CD4-positive, alpha-beta T cell treated with Interleukin-6 at 100 ng/mL for 8 hours (primary cell): ENCODE data around the gene DMKN.

Experiments used
- DNase-seq: peaks from one replicate; pipeline ENCODE4 v3.0.0-alpha.2; 2020; ENCODE audit warnings: mixed read lengths, low spot score

Gene DMKN

DNA sequence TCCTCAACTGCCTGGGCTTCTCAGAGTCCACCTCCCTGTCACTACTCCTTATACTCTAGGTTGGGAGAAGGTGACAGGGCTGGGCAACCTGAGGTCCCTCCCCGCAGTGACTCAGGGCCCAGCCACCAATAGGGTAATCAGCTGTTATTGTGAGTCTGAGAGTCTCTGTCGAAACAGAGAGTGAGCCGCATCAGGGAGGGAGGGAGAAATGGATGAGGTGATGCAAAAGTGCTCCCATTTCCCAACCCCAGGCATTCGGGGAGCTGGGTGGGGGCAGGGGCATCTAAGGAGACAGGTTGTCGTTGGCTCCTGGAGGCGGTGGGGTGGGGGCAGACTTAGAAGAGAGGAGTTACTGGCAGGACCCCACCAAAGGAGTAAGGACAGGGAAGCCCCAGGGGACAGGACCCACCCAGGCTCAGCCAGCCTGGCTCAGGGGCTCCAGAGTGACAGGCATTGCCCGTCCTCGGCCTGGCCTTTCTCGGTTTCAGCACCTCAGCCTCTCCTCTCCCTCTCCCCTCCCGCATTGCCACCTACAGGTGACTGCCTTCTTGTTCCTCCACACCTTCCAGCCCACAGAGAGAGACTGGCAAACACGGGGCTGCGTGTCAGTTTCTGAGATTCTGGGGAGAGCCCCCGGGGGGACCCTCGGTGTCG lies at the start of gene DMKN:
TSS of gene DMKN (minus strand) at position 22 of the 654 bp plus-strand sequence. CDS start 174 bp downstream, outside the sequence.
- no peak for DNase-seq

DNA sequence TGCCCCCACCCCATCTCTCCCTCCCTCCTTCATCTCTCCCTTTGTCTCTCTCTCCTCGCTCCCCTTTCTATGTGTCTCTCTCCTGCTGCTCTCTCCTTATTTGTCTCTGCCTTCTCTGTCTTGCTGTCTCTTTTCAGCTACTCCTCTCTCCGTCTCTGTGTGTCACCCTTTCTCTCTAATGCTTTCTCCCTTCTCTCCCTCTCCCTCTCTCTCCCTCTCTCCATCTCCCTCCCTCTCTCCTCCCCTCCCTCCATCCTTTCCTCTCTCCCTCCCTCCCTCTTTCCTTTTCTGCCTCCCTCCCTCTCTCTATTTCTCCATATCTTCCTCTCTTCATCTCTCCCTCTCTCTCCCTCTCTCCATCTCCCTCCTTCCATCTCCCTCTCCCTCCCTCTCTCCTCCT lies 49.3 kb upstream of the DMKN start:
- no peak for DNase-seq

DNA sequence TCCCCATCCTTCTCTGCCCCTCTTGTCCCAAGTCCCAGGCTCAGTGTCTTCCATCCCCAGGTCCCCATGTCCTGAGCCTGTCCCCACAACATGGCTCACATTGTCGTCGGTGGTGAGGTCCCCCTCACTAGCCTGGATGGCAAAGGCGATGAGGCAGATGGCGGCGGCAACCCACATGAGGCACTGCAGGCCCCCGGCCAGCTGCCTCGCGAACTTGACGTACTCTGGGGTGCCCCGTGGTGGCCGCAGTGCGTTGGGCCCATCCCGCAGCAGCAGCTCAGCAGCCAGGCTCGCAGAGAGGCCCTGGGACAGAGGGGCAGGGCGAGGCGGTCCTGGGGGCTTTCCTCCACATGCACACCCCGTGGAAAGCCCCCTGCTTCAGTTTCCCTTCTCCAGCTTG lies 48.9 kb upstream of the DMKN start:
- no peak for DNase-seq

GRCh38 chr19:35561436-35561835 lies 48.0 kb upstream of the DMKN start:
- DNase-seq = no peak

GRCh38 chr19:35560677-35561076 lies 47.2 kb upstream of the DMKN start:
- no peak for DNase-seq

GRCh38 chr19:35560271-35560670 lies 46.8 kb upstream of the DMKN start:
- no peak for DNase-seq

- no peak for DNase-seq
Observed at GRCh38 chr19:35559781-35560180, 46.3 kb upstream of the DMKN start.

DNA sequence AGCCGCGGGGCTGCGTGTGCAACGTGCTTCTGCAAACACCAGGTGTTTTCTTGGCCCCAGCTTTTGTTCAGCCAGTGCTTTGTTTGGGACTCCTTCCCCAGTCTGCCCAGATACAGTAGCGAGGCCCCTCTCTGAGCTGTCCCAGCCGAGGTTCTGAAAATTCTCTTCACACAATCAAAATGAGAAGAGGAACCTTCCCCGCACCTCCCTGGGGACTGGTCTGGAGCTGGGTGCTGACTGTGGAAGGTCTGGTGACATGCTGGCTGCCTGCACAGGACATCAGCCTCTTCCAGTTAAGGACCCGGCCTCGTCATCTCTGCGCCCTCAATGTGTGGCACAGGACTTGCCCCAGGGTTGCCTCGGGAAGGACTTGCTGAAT lies 45.8 kb upstream of the DMKN start:
- no peak for DNase-seq

DNA sequence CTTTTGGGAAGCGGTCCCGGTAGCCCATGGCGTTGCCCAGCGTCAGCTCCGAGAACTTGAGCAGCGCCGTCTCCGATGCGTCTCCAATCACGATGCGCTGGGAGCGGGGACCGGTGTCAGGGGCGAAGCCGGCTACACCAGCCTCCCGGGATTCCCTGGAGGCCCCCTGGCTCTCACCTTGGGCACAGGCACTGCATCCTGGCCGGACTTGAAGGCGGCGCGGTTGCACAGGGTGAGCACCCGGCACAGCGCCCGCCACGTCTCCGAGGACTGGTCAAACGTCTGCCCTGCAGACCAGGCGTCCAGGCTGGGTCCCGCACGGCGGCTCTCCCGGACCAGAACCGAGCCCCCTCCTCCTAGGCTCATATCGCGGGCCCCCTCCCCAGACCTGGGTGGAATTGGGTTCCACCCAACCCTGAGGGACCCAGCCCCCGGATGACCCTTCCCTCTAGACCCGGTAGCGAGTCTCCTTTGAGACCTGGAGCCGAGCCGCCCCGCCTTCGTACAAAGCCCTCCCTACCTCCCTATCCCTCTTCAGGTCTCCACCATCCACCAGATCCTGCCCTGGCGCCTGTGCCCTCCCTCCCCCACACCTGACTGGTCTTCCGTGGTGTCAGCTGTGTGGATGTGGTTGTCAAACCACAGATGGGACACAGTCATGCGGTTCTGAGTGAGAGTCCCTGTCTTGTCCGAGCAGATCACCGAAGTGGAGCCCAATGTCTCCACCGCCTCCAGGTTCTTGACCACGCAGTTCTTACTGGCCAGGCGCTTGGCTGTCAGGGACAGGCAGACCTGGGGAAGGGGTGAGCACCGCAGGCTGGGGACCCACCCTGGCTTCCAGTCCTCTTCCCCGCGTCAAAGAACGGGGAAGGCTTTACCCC lies 45.2 kb upstream of the DMKN start:
- no peak for DNase-seq

- peak; percentile 36 for DNase-seq
Observed at GRCh38 chr19:35557539-35558399, 44.3 kb upstream of the DMKN start.

GRCh38 chr19:35556846-35557538 lies 43.5 kb upstream of the DMKN start:
- no peak for DNase-seq

- no peak for DNase-seq
Observed at GRCh38 chr19:35556025-35556590, 42.7 kb upstream of the DMKN start.

- DNase-seq = no peak
Observed at GRCh38 chr19:35555301-35556005, 42.0 kb upstream of the DMKN start.

DNA sequence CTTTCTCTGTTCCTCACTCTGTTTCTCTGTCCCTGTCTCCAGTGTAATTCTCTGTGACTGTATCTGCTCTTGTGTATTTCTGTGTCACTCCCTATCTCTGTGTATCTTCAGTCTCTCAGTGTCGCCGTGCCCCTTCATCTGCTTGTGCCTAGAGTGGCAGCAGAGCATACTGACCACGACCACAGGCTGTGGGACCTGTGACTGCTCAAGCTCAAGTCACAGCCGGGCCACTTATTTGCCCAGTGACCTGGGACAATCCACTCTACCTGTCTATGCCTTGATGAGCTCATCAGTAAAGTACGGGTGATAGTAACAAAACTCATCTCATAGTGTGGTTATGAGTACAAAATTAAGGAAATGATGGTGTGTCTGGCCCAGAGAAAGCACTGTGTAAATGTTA lies 40.6 kb upstream of the DMKN start:
- DNase-seq = no peak

GRCh38 chr19:35553385-35554000 lies 40.0 kb upstream of the DMKN start:
- no peak for DNase-seq

DNA sequence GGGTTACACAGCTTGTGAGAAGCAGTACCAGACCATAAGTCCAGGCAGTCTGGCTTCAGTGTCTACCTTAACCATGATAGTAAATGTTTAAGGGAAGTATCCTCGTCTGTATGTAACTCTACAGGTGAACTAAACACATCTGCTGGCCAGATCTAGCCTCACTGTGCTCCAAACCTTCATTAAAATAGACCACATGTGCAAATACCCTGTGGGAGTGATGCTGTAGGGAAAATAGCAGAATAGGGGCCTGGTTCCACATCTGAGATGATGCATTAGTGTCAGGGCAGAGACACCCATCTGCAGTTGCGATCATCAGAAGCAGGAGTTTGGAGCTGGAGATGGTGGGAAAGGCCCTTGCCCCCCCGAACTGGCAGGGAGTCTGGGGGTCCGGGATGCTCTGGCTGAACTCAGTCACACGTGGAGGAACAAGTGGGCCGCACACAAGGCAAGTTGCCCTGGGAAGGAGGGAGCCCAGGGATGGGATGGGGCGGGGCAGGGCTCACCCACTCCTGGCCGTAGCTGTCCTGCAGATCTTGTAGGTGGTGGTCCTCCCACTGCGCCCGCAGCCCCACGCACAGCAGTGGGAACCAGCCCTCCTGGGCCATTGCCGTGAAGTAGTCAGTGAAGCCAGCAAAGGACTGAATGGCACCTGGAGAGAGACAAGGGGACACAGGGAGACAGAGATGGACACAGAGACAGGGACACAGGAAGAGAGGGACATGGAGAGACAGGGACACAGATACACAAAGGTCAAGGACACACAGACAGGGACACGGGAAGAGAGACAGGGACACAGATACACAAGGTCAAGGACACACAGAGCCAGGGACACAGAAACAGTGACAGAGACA lies 39.3 kb upstream of the DMKN start:
- DNase-seq = no peak

- no peak for DNase-seq
Observed at GRCh38 chr19:35551091-35551810, 37.8 kb upstream of the DMKN start.

DNA sequence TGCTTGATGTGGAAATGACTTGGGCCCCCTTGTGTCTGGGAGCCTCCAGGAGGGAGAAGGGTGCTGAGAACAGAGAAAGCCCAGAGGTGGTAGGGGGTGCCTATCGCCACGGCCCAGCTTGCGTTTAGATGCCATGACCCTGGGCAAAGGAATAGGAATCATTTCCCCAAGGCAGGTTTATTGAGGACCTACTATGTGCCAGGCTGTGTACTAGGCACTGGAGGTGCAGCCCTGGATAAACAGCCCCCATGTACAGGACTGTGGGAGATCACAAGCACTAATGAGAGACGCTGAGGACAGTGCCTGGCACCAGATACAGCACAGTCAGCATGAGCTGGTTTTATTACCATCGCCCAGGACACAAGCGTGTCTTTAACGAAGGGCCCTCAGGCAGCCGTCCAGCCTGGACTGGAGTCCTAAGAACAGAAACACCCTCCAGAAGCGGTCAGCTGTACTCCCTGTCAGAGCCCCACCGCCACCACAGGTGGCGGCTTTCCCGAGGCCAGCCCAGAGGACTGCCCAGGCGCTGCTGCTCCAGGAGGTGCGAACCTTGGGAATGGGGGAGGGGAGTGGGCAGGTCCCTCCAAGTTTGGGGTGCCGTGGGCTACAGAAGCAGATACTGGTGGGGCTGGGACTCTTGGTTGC lies 36.6 kb upstream of the DMKN start:
- no peak for DNase-seq
